SH-SY5Y (cell line): ENCODE measurements around the gene CNOT10.

Experiments used
- GATA2 ChIP-seq: IDR thresholded peaks from 2 replicates; pipeline ENCODE4 v1.6.1; 2011; ENCODE audit warnings: mild to moderate bottlenecking, low read depth, low read length
- GATA3 ChIP-seq: IDR thresholded peaks from 2 replicates; pipeline ENCODE4 v1.6.1; 2011; ENCODE audit warnings: low read depth, mild to moderate bottlenecking, low read length, moderate library complexity

DNA sequence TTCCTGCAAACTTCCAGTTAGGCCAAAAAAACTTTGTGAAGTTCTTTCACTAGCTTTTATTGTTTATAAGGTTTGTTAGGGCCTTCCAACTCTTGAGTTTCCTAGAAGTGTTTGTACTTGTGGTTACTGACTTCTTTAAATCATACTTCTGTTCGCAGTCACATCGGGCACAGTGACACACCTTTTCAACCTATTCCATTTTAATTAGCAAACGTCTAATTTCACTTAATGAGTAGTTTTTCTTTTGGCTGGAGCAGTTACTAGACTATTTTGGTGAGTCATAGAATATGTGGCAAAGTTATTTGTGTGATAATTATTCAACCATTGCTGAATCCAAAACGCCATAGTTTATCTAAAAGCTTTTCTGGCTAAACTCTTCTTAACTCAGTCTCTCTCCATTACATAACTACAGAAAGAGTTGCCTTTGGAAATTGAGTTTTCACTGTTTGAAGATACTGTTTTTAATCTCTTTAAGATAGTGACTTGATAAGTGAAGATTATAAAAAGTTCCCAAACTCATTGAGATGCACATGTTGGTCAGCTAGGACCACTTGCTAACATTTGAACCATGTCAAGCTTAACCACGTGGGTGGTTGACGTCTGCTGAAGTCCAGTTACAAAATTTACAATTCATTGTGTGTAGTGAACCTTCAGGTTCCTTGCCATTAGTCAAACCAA, 21.5 kb downstream of the CNOT10 start:
- TF ChIP-seq GATA3, result no peak
- no peak for TF ChIP-seq GATA2
